NCI-H345 treated with DMSO at 0.1 percent for 48 hours (cell line): ENCODE data around the gene RBMS3.

Source experiments
- DNase-seq: peaks from one replicate; lab custom pipeline; 2025; ENCODE audit not compliant: unreplicated experiment; lab: John Stamatoyannopoulos, UW

The RBMS3 gene

GRCh38 chr3:29919571-29919970 is 638.7 kb downstream of the RBMS3 start:
- DNase-seq = no peak

DNA sequence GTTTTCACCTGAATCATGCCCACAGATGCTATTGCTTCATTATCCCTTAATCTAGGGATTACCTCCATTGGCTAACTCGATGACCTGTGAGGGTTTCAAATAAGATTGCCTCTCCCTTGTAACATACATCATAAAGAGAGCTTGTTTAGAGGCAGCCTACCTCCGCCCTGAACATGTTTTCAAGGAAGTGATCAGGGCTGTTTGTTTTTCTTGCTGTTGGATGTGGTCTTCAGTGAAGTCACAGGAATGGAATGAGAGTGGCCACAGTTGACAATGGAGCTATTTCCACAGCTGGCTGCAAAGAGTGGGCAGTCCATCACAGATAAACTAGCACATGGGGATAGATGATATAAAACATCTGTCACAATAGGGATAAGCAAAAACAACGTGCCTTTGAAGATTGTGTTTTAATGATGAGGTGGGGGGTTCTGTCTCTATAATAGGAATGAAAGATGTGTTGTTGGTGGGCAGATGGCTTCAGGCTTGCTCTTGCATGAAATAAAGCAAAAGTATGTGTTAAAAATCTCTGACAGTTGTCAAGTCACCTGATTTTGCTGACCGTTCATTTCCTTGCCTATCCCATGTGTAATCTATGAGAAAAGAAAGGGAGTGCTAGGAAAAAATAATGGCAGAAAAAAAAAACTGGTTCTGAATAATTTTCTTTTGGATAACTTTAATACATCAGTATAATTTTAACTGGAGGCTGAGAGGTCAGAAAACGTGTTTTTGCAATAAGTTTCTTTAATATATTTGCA is 642.3 kb downstream of the RBMS3 start:
- DNase-seq = no peak

DNA sequence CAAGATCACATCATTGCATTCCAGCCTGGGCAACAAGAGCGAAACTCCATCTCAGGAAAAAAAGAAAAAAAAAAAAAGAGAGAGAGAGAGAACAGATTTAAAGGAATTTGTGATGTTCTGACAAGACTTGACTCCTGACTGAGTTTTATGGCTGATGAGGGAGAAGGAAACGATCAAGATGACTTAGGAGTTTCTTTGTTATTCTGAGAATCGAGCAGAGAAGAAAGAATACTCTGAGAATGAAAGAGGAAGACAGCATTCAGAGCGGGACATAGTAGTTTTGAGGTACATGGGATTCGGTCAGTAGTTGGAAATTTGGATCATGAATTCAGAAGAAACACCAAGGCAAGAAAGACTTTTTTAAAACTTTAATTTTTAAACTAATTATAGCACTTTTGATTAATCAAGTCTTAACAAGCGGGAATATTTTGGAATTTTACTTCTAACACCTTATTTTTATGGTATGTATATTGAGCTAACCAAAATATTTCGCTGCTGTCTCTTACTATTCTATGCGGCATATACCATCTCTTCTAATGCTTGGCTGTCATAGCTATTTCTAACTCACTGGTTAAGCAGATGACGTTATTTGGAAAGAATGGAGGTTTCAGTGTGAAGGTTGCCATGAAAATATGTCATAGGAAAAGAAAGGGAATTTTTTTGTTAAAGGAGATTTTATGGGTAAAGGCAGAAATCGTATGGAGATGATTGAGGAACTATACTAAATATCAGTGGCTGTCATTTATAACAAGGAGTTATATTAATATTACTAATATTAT is 644.1 kb downstream of the RBMS3 start:
- no peak for DNase-seq

DNA sequence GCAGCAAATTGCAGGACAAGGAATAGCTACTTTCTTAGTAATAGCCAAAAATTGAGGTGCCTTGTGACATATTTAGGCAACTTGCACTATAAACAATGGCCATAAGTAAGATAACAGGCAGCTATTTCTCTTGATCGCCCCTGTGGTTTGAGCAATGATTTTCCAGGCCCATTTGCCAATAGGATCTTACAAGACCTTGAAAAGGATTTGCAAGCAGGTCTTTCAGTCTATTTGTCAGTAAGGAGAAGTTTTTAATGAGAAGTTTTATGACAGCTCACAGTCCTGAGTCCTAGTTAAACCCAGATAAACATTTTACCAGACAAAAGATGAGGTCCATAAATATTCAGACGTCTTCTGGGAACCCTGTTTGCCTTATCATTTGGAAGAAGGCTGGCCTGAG is 645.5 kb downstream of the RBMS3 start:
- DNase-seq = no peak

DNA sequence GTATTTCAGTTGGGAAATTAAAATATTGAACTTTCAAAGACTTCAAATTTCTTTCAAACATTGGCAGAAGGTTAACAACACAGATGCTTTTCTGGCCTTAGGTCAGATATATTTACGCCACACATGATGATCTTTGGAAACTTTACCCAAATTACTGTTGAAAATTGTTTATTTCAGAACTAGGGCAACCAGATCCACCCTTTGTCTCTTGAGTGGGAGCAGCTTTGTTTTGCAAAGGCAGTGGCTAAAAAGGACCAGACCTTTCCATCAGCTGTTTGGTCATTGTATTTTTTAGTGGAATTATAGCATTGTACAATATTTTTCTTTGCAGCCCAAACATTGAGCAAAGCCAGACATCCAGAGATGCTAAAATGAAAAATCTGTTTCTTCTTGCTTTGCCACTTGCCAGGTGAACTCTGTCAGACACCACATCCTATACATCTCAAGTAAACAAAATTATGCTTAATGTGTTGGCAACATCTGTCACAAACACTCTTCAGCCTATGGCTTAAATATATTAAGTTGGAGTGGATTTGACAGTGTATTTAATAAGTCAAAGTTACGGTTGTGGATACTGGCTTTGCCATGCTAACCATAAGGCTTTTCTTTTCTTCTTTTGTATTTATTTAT is 651.9 kb downstream of the RBMS3 start:
- no peak for DNase-seq

DNA sequence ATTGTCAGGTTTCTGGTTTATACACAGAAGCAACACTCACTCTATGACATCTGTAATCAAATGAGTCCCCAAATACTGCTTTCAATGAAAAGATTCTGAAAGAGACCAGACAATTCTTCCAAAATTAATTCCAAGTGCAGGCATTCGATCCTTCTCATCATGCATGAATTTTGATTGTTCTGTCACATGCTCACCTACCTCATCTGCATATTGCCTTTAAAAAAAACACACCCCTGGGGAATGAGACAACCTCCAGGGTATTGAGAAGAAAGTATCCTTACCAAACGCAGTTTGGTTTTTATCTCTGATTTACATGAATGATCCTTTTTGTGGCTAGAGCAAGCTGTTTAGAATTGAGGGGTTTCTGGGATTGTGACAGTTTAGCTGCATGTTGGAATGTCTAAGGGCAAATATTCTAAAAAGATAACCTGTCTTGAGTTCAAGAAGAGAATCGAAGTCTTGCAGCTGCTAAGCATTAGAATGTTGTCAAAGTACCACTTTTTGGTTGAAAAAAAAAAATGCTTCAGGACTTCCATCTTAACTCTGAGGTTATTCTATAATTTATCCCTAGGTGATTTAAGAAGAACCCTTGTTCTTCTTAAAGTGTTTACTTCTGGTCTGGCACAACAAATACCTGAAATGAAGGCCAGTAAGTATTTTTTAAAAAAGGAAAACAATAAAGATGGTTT is 653.1 kb downstream of the RBMS3 start:
- DNase-seq = no peak

- no peak for DNase-seq
These were observed 653.9 kb downstream of the RBMS3 start for GRCh38 chr3:29934751-29935150.

- DNase-seq = no peak
These were observed 655.2 kb downstream of the RBMS3 start for GRCh38 chr3:29936054-29936453.

DNA sequence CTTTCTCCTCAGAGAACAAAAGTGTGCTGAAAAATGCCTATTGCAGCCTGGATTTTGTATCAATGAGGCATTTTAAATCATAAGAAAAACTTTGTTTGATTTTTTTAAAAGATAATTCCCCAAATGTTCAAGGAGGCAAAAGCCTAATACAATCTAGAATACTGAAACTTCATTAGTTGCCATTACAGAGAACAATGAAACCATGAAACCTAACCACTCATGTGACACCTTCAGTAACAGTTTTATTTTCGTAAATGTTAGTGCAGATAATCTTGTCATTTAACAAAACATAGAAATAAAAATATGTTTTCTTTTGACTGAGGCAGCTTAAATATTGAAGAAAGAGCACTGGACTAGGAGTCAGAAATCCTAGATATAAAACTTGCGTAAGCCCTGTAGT is 655.9 kb downstream of the RBMS3 start:
- DNase-seq = no peak

DNA sequence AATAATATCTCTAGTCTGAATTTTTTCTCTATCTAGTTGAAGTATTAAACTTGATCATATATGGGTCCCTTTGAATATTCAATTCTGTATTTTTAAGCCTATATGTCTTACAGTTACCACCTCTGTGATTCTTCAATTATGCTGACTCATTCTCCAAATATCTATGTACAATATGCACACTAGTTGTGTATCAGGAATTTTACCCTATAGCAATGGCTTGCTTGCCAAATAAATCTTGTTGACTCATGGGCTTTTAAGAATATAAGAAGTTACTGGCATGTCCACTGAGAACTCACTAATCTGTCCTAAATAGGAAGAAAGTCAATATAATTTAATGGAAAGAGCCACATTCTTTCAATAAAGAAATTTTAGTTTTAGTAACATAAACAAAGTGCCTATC is 656.3 kb downstream of the RBMS3 start:
- DNase-seq = no peak

- no peak for DNase-seq
These were observed 660.0 kb downstream of the RBMS3 start for GRCh38 chr3:29940759-29941323.

GRCh38 chr3:29942297-29942696 is 661.4 kb downstream of the RBMS3 start:
- no peak for DNase-seq

- no peak for DNase-seq
These were observed 668.3 kb downstream of the RBMS3 start for GRCh38 chr3:29949131-29949530.

- no peak for DNase-seq
These were observed 669.2 kb downstream of the RBMS3 start for GRCh38 chr3:29949940-29950616.

- DNase-seq = no peak
These were observed 671.6 kb downstream of the RBMS3 start for GRCh38 chr3:29952431-29952830.

GRCh38 chr3:29955413-29955812 is 674.5 kb downstream of the RBMS3 start:
- DNase-seq = no peak

DNA sequence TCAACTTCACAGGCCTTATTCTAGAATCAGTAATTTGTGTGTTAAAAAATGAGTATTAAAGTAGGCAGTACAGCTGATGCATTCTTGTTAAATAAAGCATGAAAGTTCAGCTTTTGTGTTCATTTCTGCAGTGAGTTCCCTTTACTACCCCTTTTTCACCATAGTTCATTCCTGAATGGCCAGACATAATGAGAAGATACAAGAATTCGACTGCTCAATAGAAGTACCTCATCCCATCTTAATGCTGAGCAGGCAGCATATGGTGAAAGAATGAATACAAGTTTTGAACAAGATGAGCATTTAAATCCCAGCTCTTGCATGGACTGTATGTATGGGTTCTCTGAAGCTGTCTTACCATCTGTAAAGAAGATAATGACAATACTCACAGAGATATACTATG is 677.9 kb downstream of the RBMS3 start:
- no peak for DNase-seq

DNA sequence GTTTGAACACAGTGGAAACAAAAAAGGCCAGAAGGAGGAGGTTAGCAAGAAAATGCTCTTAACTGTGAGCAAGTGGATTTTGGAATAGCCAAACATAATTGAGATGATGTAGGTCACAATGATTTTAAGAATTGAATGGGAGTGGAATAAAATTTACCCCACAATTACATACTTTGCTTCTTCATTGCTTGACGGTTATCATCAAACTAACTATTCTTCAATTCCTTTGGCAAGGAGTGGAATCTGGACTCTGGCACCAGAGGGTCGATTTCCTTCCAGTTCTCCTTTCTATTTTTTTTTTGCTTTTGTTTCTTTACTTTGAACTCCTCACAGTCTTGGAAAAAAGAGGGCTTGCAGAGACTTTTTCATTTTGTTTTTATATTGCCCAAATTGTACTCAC is 691.0 kb downstream of the RBMS3 start:
- no peak for DNase-seq

DNA sequence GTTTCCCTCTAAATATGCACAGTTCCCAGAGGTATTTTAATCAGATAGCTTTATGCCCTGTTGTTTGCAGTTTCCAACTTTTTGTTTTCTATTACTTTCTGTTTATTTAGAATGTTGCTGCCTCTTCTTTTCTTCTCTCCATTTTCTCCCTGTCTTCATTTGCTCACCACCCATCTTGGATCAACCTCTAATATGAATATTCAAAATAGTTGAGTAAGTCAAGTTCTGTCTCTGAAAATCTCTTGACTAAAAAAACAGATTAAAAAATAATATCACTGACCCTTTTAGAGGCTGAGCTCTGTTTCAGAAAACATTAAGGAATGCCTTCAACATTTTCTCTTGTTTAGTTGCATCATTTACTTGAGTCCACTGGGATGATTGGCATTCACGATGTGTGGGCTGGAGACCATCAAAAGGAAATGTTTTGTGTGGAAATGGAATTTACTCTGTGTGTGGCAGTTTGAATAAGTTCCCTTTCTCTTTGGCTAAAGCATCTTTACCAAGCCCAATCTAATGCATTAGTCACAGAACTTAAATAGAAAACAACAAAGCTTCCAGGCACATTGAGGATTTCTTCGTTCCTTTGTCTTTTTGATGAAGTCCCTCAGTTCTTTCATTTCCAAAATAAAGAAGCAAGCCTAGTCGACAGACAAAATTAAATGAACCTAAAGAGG is 691.6 kb downstream of the RBMS3 start:
- no peak for DNase-seq

- DNase-seq = no peak
These were observed 692.9 kb downstream of the RBMS3 start for GRCh38 chr3:29973763-29974162.
